22Rv1 (cell line): ENCODE measurements around the gene MDK.

Experiments used
- H3K27ac ChIP-seq: fragments of 450-650 bp; 2 replicates; pipeline ENCODE4 v1.5.1; 2017
- CTCF ChIP-seq: fragments of 450-650 bp; IDR thresholded peaks from 2 replicates; pipeline ENCODE4 v1.5.1; 2017; ENCODE audit warnings: mild to moderate bottlenecking
- ZFX ChIP-seq: fragments of 450-650 bp; IDR thresholded peaks from 2 replicates; pipeline ENCODE4 v1.6.1; 2017; ENCODE audit warnings: antibody characterized with exemption, borderline replicate concordance

MDK gene

DNA sequence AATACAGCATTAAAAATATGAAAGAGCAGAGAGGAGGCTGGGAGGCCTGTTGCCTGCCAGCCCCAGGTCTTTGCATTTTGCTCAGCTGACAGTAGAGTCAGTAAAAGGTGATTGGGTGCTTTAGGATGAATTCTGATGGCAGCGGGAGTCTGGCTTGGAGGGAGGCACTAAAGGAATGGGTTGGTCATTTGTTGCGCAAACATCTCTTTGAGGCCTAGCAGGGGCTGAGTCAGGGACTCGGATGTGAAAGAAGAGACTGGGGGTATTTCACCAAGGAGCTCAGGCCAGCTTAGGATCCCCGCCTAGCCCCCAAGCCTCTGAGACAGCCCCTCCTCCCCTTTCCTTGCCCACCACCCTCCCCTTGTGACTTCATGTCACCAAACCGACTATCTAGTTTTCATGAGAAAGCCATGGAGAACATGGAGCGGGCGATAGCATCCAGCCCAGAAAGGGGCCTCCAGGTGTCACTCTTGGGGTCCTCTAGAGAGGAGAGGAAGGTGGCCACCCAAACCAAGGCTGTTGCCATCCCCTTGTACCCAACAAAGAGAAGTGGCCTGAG is 24.5 kb upstream of the MDK start:
- no peak overlapping the region for H3K27ac ChIP-seq

DNA sequence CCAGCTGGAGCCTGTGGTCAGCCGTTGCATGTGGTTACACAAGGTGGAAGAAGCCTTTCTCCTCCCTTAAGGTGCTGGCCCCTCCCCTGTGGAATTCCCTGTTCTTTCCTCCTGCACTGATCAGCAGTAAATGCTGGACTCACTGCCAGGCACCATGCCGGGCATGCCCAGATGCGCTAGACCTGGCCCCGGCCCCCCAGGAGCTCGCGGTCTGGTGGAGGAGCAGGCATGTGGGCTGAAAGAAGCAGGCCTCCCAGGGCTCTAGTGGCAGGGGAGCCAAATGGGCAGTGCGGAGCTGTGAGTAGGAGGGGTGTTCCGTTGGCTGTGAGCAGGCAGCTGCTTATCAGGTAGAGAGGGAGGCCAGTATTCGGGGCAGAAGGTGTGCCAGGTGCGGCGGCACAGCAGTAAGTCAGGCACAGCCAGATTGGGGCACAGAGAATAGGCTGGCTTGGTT is 24.0 kb upstream of the MDK start:
- TF ChIP-seq ZFX (no peak), CTCF (no peak)
- no peak overlapping the region for H3K27ac ChIP-seq

More for the DNA sequence above, 24.5 kb upstream of the MDK start:
- no peak for TF ChIP-seq CTCF
- TF ChIP-seq ZFX: no peak

- TF ChIP-seq CTCF: no peak
- no peak for TF ChIP-seq ZFX
- no peak overlapping the region for H3K27ac ChIP-seq
These were observed 21.5 kb upstream of the MDK start for GRCh38 chr11:46359953-46360352.

GRCh38 chr11:46360878-46361277 is 20.6 kb upstream of the MDK start:
- TF ChIP-seq ZFX: no peak
- no peak for TF ChIP-seq CTCF
- no peak overlapping the region for H3K27ac ChIP-seq

DNA sequence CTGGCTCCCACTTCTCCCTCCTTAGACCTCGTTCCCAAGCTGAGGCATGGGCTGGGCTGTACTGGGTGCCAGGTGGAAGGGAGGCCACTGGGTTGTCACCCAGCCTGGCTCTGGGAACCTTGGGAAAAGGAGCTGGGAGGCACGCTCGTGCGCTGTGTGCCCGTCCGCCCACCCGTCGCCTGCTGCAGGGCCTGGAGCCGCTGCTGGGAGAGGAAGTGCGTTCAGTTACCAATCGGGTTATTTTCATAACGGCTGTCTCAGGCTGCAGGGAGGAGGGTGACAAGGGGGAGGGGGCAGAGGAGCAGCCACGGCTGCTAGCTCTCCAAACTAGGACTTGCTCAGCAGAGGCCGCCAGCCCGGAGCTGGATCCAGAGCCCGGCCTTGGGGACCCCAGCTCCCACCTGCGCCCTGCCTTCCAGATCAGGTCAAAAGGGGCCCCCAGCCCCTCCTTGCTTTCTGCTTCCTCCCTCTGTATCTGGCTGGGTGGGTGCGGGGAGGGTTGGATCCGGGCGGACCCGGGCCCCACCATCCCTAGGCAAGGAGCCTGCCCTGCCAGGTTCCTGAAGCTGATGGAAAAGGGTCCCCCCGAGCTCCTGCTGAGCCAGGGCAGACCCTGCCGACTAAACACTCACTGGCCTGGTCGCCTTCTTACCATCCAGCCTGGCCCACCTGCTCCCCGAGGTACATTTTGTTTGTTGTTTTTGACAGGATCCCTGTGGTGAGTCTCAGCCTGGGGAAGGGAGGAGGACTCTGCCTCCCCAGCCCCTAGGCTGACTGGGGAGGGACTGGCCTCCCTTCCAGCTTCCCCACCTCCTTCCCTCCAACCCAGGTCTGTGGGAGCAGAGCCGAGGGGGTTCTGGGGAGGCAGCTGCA is 19.9 kb upstream of the MDK start:
- TF ChIP-seq ZFX: no peak
- TF ChIP-seq CTCF: no peak
- H3K27ac ChIP-seq: no peak overlapping the region

GRCh38 chr11:46362156-46363030 is 19.1 kb upstream of the MDK start:
- TF ChIP-seq CTCF: no peak
- TF ChIP-seq ZFX: no peak
- H3K27ac ChIP-seq: peak overlapping the region; percentile 12; the same call in 1 of the 2 replicates
